ENCODE data around the gene IPO9. TPM values are rescaled to one million over a fixed set of nuclear protein-coding genes. Genes with fewer than 3 reads are reported as not detected.

IPO9 gene
- total RNA-seq, 2 donors from 2014 or later: 22.9 to 52.0 TPM

- Histone ChIP-seq H3K27me3 (no peaks in the 10 kb centered on the region), H3K9me3 (no peaks in the 10 kb centered on the region), H3K36me3 (no peaks in the 10 kb centered on the region), H3K4me1 (no peaks in the 10 kb centered on the region), H3K4me3 (no peak overlapping the region), H3K9ac (ENCODE audit: low read depth in 2 of 2, low read length in 2 of 2) (no peak overlapping the region), H3K27ac (no peak overlapping the region)
- intact Hi-C loops (cut with DNase I): no loop called here
- no peak for TF ChIP-seq CTCF (IDR thresholded peaks at IDR 0.05)
- DNase-seq: no peak
Observed at GRCh38 chr1:201911826-201912571, 83.0 kb downstream of the IPO9 start.

GRCh38 chr1:201912832-201913231 lies 83.9 kb downstream of the IPO9 start:
- H3K9me3 ChIP-seq: no peaks in the 10 kb centered on the region
- H3K27me3 ChIP-seq: no peaks in the 10 kb centered on the region
- no peak for TF ChIP-seq CTCF (IDR thresholded peaks at IDR 0.05)
- peak overlapping the region; percentile 55 for H3K27ac ChIP-seq
- DNase-seq: no peak
- no peaks in the 10 kb centered on the region for H3K4me1 ChIP-seq
- intact Hi-C loops (cut with DNase I): no loop called here
- no peak overlapping the region for H3K9ac ChIP-seq (ENCODE audit: low read depth in 2 of 2, low read length in 2 of 2)
- H3K36me3 ChIP-seq: no peaks in the 10 kb centered on the region
- H3K4me3 ChIP-seq: no peak overlapping the region

GRCh38 chr1:201914456-201915235 lies 85.7 kb downstream of the IPO9 start:
- no peak overlapping the region for H3K27ac ChIP-seq
- DNase-seq: no peak
- TF ChIP-seq CTCF (IDR thresholded peaks at IDR 0.05): no peak
- no peaks in the 10 kb centered on the region for H3K4me1 ChIP-seq
- H3K9me3 ChIP-seq: no peaks in the 10 kb centered on the region
- no peaks in the 10 kb centered on the region for H3K36me3 ChIP-seq
- H3K27me3 ChIP-seq: no peaks in the 10 kb centered on the region
- H3K9ac ChIP-seq (ENCODE audit: low read depth in 2 of 2, low read length in 2 of 2): no peak overlapping the region
- intact Hi-C loops (cut with DNase I): no loop called here
- H3K4me3 ChIP-seq: no peak overlapping the region

GRCh38 chr1:201916649-201917249 lies 87.8 kb downstream of the IPO9 start:
- no peaks in the 10 kb centered on the region for H3K9me3 ChIP-seq
- H3K36me3 ChIP-seq: no peaks in the 10 kb centered on the region
- peak overlapping the region; percentile 3 to 38 for H3K9ac ChIP-seq (ENCODE audit: low read depth in 2 of 2, low read length in 2 of 2)
- no peaks in the 10 kb centered on the region for H3K27me3 ChIP-seq
- H3K4me1 ChIP-seq: no peaks in the 10 kb centered on the region
- DNase-seq: peak; percentile 71
- TF ChIP-seq CTCF (IDR thresholded peaks at IDR 0.05): no peak
- H3K27ac ChIP-seq: peak overlapping the region; percentile 71
- intact Hi-C loops (cut with DNase I): no loop called here
- H3K4me3 ChIP-seq: no peak overlapping the region

- intact Hi-C loops (cut with DNase I): no loop called here
- no peaks in the 10 kb centered on the region for H3K27me3 ChIP-seq
- no peaks in the 10 kb centered on the region for H3K4me1 ChIP-seq
- peak overlapping the region; percentile 71 for H3K27ac ChIP-seq
- peak overlapping the region in 1 of 2 donors; percentile 38 for H3K9ac ChIP-seq (ENCODE audit: low read depth in 2 of 2, low read length in 2 of 2)
- no peak for TF ChIP-seq CTCF (IDR thresholded peaks at IDR 0.05)
- H3K9me3 ChIP-seq: no peaks in the 10 kb centered on the region
- H3K4me3 ChIP-seq: no peak overlapping the region
- no peak for DNase-seq
- no peaks in the 10 kb centered on the region for H3K36me3 ChIP-seq
Observed at GRCh38 chr1:201917362-201918033, 88.5 kb downstream of the IPO9 start.
